ENCODE measurements around the gene TNXB.

DNA sequence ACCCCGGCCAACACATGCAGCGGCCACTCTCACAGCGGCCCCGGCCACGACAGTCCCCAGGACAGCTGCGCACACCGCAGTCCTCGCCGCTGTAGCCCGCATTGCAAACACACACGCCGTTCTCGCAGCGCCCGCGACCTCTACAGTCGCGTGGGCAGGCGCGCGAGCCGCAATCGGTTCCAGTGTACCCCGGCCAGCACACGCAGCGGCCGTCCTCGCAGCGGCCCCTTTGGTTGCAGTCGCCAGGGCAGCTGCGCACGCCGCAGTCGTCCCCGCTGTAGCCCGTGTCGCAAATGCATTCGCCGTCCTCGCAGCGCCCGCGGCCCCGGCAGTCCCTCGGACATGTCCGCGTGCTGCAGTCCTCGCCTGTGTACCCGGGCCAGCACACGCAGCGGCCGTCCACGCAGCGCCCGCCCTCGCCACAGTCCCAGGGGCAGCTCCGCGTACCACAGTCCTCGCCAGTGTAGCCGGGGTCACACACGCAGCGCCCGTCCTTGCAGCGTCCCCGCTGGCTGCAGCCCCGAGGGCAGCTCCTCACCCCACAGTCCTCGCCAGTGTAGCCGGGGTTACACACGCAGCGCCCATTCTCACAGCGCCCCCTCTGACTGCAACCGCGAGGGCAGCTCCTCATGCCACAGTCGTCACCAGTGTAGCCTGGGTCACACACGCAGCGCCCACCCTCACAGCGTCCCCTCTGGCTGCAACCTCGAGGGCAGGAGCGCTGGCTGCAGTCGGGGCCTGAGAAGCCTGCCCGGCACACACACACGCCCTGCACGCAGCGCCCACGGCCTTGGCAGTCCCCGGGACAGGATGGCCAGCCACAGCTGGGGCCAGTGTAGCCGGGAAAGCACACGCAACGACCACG lies 12.5 kb downstream of the TNXB start:
- TF ChIP-seq, protein P1, sequence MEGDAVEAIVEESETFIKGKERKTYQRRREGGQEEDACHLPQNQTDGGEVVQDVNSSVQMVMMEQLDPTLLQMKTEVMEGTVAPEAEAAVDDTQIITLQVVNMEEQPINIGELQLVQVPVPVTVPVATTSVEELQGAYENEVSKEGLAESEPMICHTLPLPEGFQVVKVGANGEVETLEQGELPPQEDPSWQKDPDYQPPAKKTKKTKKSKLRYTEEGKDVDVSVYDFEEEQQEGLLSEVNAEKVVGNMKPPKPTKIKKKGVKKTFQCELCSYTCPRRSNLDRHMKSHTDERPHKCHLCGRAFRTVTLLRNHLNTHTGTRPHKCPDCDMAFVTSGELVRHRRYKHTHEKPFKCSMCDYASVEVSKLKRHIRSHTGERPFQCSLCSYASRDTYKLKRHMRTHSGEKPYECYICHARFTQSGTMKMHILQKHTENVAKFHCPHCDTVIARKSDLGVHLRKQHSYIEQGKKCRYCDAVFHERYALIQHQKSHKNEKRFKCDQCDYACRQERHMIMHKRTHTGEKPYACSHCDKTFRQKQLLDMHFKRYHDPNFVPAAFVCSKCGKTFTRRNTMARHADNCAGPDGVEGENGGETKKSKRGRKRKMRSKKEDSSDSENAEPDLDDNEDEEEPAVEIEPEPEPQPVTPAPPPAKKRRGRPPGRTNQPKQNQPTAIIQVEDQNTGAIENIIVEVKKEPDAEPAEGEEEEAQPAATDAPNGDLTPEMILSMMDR (IDR thresholded peaks at IDR 0.05; ENCODE audit: low read depth, low read length) = no peak
- TF ChIP-seq EZH2phosphoT487 (IDR thresholded peaks at IDR 0.05; ENCODE audit: low read depth) = no peak

Measured in OCI-LY3 (cell line).